HG02798 (cell line): ENCODE data around the gene RPS24.
A peak's percentile ranks its signal among the peaks of the same experiment; 100 is the strongest.

Experiments
- ATAC-seq: cut with Tn5 transposase; IDR thresholded peaks from one replicate; pipeline ENCODE4 v1.9.1; 2021; ENCODE audit warnings: mild to moderate bottlenecking; ENCODE audit not compliant: unreplicated experiment, poor library complexity

Gene RPS24

DNA sequence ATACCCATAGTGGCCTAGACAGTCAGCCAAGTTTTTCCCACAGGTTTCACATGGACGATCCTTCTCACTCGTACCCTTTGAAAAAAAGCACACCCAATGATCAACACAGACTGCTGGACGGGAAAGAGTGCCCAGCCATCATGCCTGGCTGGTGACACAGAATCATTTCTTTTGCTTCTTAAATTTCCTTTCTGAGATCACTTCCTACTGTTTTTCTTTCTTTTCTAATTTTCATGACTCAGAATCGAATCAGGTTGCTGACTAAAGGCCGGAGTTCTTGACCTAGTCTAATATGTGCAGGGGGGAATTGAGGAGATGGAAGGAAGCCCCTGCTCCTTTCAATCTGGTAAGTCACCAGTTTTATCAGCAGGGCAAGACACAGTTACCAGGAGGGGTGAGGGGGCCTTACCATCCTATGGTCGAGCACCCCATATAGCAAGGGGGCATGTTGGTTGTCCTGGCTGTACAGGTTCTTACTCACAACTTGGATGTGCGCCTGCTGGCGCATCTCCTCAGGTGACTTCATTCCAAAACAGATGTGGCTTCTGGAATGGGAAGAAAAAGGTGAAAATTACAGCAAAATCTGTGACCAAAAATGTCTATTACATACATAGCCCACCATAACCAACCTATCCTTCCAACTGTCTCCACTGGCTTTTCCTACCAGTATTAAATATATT lies 7.8 kb upstream of the RPS24 start:
- ATAC-seq, result no peak

GRCh38 chr10:78028438-78029268 lies 5.0 kb upstream of the RPS24 start:
- ATAC-seq, result peak; percentile 3

DNA sequence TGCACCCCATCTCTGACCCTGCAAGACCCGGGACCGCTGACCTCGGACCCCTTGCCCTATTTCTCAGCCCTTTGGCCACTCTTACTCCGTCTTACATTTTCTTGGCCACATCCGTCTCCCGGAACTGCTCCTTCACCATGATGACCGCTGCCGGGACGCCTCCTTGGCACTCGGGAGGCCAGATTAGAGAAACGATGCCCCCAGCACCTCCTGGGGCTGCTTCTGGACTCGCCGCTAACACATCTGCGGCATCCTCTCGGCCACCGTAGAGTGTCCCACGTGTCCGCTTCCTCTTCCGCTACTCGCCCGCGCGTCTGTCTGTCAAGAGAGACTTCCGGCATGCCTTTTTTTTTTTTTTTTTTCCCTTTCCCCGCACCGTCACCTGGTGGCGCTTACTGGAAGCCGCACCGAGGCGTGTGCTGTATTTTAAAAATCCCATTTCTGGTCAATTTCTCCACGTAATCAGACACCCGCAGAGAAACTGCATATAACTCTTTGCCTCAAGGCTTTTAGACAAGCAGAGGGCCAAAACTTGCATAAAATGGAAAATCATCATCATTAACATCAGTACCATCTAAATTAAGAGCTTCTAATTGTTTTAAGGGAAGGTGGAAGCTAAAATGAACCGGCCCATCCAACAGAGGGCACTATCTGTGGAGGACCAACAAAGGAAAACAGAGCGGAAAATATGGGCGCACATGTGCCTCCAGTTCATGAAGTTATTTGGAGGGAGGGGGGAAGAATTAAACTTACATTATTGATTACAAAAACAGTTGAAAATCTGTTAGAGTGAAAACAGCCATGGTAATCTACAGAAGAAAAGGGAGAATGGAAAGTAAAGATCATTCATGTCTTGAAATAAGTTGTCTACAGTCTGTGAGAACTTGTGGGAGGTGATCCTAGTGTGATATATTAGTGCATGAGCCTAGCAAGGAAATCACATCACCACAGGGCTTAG lies 4.1 kb upstream of the RPS24 start, which contains the start of gene POLR3A:
Gene POLR3A, minus strand, starts transcription at position 247 of the 958 bp plus-strand sequence. Its CDS starts 108 bp downstream, at position 139.
- peak; percentile 66 for ATAC-seq

DNA sequence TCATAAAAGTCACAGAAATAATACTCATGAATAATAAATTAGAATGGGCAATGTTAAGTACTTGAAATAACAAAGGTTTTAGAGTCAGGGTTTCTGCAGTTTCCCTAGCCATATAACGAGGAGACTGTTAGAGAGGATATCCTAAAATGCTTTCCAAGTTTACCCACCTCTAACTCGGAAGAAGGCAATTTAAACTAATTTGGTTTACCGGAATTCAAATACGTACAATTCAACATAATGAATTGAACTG lies 351 bp upstream of the RPS24 start:
- ATAC-seq, result no peak

DNA sequence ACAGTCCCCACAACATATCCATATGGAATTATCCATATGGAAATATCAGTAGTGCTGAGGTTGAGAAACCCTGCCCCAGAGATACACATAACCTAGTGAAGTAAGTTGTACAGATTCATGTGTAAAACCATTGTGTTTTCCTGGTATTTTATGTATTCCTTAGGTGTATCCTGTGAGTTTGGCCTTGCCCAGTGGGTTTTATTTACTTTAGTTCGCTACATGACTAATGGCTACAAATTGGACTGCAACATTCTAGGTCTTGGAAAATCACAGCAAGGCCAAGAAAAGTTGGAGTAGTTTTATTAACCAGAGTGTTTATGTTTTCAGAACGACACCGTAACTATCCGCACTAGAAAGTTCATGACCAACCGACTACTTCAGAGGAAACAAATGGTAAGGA lies 1.4 kb downstream of the RPS24 start:
- ATAC-seq, result no peak

DNA sequence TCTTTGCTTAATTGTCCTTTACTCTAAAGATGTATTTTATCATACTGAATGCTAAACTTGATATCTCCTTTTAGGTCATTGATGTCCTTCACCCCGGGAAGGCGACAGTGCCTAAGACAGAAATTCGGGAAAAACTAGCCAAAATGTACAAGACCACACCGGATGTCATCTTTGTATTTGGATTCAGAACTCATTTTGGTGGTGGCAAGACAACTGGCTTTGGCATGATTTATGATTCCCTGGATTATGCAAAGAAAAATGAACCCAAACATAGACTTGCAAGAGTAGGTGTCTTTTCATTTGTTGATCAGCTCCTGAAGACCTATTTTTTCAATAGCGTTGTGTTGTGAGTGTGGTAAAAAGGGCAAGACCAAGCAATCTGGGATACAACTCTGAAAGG lies 1.8 kb downstream of the RPS24 start:
- ATAC-seq, result no peak

DNA sequence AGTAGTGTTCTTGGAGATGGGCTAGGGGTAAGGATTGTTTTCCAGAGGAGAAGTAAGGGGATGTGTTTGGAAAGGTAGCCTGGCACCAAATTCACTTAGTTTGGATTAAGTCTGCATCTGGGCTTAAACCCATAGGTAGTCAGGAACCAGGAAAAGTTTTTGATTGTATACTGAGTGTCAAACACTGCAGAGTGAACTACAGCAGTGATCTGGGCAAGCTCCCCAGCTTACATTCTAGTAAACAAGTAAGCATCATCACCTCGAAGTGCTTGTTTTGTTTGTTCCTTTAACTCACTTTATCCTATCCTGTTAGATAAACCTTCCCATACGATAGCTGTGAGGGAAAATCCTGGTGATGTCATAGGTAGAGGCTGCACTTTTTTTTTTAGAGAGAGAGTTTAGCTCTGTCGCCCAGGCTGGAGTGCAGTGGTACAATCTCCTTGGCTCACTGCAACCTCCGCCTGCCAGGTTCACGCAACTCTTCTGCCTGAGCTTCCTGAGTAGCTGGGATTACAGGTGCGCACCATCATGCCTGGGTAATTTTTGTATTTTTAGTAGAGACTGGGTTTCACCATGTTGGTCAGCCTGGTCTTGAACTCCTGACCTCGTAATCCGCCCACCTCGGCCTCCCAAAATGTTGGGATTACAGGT lies 2.4 kb downstream of the RPS24 start:
- no peak for ATAC-seq

- ATAC-seq, result no peak
Measured at GRCh38 chr10:78038105-78038504, 4.4 kb downstream of the RPS24 start.

DNA sequence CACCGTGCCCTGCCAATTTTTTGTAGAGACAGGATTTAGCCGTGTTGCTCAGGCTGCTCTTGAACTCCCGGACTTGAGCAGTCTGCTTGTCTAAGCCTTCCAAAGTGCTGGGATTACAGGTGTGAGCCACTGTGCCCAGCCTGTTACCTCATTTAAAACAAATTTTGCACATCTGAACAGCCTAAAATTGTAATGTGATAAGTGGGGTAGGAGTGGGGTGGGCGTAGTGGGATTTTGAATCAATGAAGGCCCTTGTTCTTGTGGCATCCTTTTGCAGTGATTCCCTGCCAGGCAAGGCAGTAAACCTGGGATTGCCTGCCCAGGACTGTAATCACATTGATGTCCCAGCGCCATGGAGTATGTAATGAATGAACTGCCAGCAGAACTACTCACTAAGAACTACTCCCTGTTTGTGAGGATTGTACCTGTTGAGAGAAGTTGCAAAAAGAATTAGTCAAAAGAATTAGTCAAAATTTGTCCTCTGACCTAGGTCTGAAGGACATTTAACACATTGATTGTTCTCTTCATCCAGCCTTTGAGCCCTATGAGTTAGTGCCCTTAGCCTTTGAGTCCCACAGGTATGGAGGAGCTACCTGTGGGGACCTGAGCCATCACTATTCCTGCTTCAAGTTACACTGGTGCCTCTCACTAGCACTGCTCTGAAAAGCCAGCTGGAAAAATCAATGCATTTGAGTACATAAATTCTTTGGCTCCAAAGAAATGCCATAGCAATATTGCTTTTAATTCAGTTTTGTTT lies 5.3 kb downstream of the RPS24 start:
- no peak for ATAC-seq

DNA sequence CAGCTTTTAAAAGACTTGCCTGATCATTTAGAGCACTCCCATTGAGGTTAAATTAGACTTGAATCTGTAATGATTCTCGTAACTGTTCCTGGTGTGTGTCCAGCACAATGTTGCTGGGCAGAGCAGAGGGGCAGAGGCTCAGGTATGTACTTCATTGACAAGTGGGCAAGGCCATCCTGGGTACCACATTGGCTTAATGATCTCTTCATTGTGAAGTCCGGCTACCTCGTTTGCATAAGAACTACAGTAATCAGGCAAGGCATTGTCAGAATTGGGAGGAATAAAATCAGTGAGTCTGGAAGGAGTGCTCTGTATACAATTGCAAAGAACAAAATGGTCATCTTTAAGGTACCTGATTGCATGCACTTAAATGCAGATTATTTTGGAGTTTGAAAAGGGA lies 6.1 kb downstream of the RPS24 start:
- ATAC-seq, result no peak

DNA sequence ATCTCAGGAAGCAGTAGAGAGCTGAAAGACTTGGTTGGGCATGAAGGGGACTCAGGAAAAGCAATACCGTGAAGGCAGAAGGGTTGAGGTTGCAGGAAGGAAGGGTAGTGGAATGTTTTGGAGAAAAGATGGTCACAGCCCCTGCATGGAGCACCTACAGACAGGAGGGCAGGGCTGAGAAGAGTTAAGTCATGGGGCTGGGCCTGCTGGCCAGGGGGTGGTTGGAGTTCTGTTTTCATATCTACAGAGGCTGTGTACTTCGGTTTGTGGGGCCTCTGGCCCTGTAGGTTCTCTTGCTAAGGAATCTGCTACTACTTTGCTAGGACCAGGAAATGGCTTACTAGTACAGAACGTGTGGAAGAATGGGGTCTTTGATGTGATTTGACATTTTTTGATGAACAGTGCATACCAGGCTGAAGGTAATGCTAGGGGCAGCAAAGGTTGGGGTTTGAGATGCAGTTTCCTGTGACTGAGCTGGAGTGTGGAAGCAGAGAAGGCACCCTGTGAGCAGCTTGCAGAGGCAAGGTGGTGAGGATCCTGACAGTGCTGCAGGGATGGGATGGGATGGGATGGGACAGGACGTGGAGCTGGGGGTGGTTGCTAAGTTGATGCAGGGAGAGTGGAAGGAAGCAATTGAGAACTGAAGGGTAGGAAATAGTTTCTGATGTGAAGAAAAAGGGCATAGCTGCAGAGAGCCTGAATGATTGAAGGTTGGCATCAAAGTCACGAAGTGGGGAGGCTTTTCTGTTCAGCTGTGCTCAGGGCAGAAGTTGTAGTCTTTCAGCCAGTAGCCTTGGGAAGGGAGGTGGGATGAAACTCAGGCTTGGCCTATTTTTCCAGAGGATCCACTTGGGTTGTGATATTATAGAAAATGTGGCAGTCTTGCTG lies 7.8 kb downstream of the RPS24 start:
- no peak for ATAC-seq

DNA sequence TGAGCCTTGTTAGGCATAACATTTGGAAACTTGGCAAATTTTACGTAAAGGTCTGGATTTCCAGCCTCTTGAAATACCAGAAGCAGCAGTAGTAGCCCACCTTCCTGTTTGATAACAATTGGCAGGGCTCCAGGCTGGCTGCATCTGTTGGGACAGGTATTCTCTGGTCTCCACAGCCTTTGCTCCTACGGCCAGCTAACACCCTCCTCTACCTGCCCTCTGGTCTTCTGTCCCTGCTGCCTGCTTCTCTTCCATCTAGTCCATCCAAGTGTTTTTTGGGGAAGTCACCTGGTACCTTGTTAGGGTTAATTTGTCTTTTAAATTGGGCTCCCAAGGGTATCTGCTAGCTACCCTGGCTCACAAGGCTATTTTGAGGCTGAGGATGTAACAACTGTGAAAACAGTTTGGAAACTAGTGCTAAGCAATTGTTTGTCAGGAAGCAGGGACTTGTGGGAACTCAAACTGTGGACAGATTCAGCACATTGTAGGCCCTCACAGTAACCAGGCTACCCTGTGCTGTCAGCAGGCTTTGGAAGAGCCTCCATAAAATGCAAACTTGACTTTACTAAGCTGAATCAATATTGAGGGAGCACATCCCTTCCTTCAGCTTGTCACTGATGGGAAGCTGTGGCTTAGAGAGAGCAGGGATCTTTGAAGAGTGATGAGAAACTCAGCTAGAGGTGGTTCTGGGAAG lies 8.5 kb downstream of the RPS24 start:
- no peak for ATAC-seq

- no peak for ATAC-seq
Measured at GRCh38 chr10:78042752-78043104, 9.1 kb downstream of the RPS24 start.

GRCh38 chr10:78044179-78044578 lies 10.5 kb downstream of the RPS24 start:
- ATAC-seq, result no peak

DNA sequence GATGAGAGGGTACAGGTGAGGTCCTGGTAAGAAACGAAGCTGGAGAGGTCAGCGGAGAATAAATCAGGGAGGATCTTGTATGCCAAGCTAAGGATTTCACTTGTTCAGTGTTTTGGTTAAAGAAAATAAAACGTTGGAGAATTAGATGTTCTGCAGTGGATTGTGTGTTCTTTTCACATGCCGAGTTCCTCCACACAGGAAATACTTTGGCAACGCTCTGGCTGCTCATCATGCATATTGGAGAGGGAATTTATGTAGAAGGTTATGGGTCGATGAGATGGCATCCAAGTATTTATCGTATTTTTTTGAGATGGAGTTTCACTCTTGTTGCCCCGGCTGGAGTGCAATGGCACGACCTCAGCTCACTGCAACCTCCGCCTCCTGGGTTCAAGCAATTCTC lies 11.0 kb downstream of the RPS24 start:
- no peak for ATAC-seq

GRCh38 chr10:78045237-78045636 lies 11.6 kb downstream of the RPS24 start:
- ATAC-seq, result peak; percentile 84

DNA sequence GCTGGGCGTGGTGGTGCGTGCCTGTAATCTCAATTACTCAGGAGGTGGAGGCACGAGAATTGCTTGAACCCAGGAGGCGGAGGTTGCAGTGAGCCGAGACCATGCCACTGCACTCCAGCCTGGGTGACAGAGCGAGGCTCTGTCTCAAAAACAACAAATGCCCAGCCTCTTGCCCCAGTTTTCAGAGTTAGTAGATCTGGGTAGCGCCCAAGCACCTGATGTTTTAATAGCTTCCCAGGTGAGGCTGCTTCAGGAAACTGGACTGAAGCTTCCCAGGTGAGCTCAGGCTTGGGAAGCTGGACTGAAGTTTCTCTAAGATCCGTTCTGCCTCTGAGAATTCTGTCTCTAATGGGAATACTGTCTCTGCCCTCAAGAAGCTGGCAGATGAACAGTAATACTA lies 12.2 kb downstream of the RPS24 start:
- no peak for ATAC-seq

- no peak for ATAC-seq
Measured at GRCh38 chr10:78046711-78047269, 13.1 kb downstream of the RPS24 start.
